ENCODE data around the gene KRTAP5-5.
"Not testable (repeated sequence)": the region's sequence is repeated elsewhere in the genome, so short reads cannot be mapped to it uniquely, and the experiment has no call there.

Gene KRTAP5-5

GRCh38 chr11:1607901-1608300 is 21.7 kb upstream of the KRTAP5-5 start:
- not testable (repeated sequence) for DNase-seq

- DNase-seq, result no peak
Observed at GRCh38 chr11:1608363-1608762, 21.2 kb upstream of the KRTAP5-5 start, which contains the start of gene KRTAP5-3. Gene KRTAP5-3 (minus strand): TSS chr11:1608463. CDS start chr11:1608385, 78 bp downstream.

GRCh38 chr11:1618231-1618630 is 11.3 kb upstream of the KRTAP5-5 start:
- DNase-seq, result no peak

GRCh38 chr11:1619449-1619848 is 10.1 kb upstream of the KRTAP5-5 start:
- DNase-seq, result peak; percentile 27

- no peak for DNase-seq
Observed at GRCh38 chr11:1622086-1622485, 7.5 kb upstream of the KRTAP5-5 start, which contains the start of gene KRTAP5-4. Gene KRTAP5-4 (minus strand): TSS chr11:1622138. CDS start chr11:1622093, 45 bp downstream.

- DNase-seq, result no peak
Observed at GRCh38 chr11:1623716-1624115, 5.9 kb upstream of the KRTAP5-5 start.

- DNase-seq, result no peak
Observed at GRCh38 chr11:1624621-1625020, 5.0 kb upstream of the KRTAP5-5 start.

GRCh38 chr11:1625541-1625940 is 4.0 kb upstream of the KRTAP5-5 start:
- DNase-seq, result no peak

- peak; percentile 39 for DNase-seq
Observed at GRCh38 chr11:1628506-1629325, 859 bp upstream of the KRTAP5-5 start.

GRCh38 chr11:1630271-1630670 is 696 bp downstream of the KRTAP5-5 start:
- no peak for DNase-seq

GRCh38 chr11:1631066-1631568 is 1.5 kb downstream of the KRTAP5-5 start:
- DNase-seq, result no peak

- no peak for DNase-seq
Observed at GRCh38 chr11:1632053-1632714, 2.6 kb downstream of the KRTAP5-5 start.

- DNase-seq, result no peak
Observed at GRCh38 chr11:1633864-1634263, 4.3 kb downstream of the KRTAP5-5 start.

- DNase-seq, result no peak
Observed at GRCh38 chr11:1636291-1636950, 6.8 kb downstream of the KRTAP5-5 start.

GRCh38 chr11:1637628-1638027 is 8.1 kb downstream of the KRTAP5-5 start:
- DNase-seq, result no peak

- DNase-seq, result no peak
Observed at GRCh38 chr11:1638344-1638743, 8.8 kb downstream of the KRTAP5-5 start.

GRCh38 chr11:1639102-1639620 is 9.6 kb downstream of the KRTAP5-5 start:
- DNase-seq, result no peak

- DNase-seq, result no peak
Observed at GRCh38 chr11:1639666-1640065, 10.1 kb downstream of the KRTAP5-5 start.

GRCh38 chr11:1640076-1640946 is 10.7 kb downstream of the KRTAP5-5 start:
- peak; percentile 17 for DNase-seq

- no peak for DNase-seq
Observed at GRCh38 chr11:1641096-1641495, 11.5 kb downstream of the KRTAP5-5 start.

- DNase-seq, result no peak
Observed at GRCh38 chr11:1642288-1643145, 12.9 kb downstream of the KRTAP5-5 start.
